ENCODE data around the gene LHX5.

GRCh38 chr12:113440947-113441782 lies 30.5 kb downstream of the LHX5 start:
- TF ChIP-seq POLR2AphosphoS5 (IDR thresholded peaks at IDR 0.05; ENCODE audit: low read depth, low read length) (no peak), POLR2A (IDR thresholded peaks at IDR 0.05; ENCODE audit: low read depth, low read length) (no peak), SPI1 (IDR thresholded peaks at IDR 0.05; ENCODE audit: low read depth, low read length) (no peak), PAX5 (IDR thresholded peaks at IDR 0.05; ENCODE audit: insufficient read depth, low read length, severe bottlenecking) (no peak)

Data from GM12891 (cell line).